Epithelial cell of proximal tubule (primary cell): ENCODE data around the gene CDK17. TPM values are rescaled to one million over a fixed set of nuclear protein-coding genes. Genes with fewer than 3 reads are reported as not detected.

Experiments
- DNase-seq: peaks from one replicate; pipeline ENCODE4 v3.0.0-alpha.2; 2011; ENCODE audit warnings: low read depth
- H3K4me3 ChIP-seq: 2 replicates; pipeline ENCODE4 v1.5.1; 2011; ENCODE audit warnings: low read depth, mild to moderate bottlenecking, low read length
- total RNA-seq: library from RNA; depleted of rRNA; stranded (reverse); fragments of >200 nt; gene quantifications from 2 replicates; pipeline ENCODE4 v1.2.3, GENCODE V29; 2015
- TF ChIP-seq, protein P1 (sequence below): conservative IDR thresholded peaks from 2 replicates; pipeline ENCODE4 v1.5.1; 2012; ENCODE audit warnings: low read depth, mild to moderate bottlenecking, low read length

The CDK17 gene
- total RNA-seq, 1 donor from 2014 or later: 22.0 TPM

DNA sequence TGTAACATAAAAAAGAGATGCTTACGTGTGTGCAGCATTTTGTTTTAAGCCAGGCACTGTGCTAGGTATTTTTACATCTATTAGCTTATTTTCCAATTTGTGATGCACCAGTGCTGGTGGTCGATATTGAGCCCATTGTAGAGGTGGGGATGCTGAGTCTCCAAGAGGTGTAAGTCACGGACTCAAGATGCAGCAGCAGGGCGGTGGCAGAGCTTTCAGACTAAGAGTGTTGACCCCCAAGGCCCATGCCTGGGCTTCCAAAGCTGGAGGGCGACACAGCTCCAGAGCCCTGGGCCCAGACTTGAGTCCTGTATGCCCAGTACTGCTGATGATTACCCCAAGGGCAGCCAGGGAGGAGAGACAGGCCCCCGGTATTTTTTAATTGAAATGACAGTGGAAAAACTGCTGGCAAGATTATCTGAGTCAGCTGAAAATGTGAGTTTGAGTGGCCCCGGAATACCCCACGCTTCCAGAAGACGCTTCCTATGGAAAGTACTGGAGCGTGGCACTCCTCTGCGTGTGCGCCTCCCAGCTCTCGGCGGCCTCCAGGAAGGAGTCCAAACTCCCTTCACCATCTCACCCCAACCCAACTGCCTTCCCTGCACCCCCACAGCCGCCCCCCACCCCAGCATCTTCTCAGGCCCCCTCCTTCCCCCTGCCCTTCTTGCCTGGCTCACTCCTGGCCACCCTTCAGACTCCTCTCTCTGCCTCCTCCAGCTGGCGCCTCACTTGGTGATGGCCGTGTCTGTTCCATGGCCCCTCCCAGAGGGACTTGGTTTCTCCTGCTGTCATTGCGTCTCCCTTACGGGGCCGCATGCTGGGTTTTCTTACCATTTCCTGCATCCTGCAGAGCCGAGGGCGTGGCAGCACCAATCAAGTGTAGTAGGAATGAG is 165.4 kb downstream of the CDK17 start:
- no peak overlapping the region for H3K4me3 ChIP-seq
- TF ChIP-seq, protein P1, sequence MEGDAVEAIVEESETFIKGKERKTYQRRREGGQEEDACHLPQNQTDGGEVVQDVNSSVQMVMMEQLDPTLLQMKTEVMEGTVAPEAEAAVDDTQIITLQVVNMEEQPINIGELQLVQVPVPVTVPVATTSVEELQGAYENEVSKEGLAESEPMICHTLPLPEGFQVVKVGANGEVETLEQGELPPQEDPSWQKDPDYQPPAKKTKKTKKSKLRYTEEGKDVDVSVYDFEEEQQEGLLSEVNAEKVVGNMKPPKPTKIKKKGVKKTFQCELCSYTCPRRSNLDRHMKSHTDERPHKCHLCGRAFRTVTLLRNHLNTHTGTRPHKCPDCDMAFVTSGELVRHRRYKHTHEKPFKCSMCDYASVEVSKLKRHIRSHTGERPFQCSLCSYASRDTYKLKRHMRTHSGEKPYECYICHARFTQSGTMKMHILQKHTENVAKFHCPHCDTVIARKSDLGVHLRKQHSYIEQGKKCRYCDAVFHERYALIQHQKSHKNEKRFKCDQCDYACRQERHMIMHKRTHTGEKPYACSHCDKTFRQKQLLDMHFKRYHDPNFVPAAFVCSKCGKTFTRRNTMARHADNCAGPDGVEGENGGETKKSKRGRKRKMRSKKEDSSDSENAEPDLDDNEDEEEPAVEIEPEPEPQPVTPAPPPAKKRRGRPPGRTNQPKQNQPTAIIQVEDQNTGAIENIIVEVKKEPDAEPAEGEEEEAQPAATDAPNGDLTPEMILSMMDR: no peak
- DNase-seq: no peak

DNA sequence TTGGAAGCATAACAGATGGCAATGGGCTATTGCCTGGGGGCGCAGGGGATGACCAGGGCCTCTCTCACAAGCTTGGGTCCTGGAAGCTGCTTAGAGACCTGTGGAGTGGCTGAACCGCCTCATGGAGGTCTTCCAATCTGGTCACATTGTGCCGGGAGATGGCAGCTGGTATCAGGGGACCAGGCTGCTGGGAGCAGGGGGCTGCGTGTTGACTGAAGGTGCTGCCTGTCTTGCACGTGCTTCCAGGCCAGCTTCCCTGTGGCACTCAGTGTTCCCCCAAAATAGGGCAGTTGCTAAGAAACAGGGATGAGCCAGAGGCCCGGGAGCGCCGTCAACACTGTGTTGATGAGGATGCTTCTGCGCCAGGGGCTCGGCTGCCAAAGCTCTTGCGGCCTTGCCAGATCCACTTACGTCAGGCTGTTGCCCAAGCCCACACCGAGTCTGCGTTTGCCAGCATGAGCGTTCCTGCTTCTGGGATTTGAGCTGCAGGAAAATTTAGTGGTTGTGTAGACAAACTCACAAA is 166.2 kb downstream of the CDK17 start:
- DNase-seq: no peak
- H3K4me3 ChIP-seq: no peak overlapping the region
- TF ChIP-seq, protein P1: no peak

DNA sequence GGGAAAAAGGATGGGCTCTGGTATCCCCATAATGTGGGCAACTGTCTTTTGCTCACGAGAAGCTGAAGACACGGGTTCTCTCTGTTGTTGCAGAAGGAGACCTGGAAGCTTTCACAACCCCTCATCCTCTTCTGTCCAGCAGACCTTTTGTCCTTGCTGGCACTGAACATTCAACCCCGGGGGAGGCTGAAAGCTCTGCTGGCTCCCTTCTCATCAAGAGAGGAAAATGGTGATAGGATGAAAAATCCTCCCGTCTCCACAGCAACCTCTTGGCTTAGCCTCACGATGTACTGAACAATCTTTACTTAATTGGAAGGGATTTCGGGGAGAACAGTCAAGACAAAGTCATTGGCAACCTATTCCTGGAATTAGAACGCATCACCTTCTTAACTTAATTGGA is 167.1 kb downstream of the CDK17 start:
- TF ChIP-seq, protein P1: no peak
- no peak overlapping the region for H3K4me3 ChIP-seq
- no peak for DNase-seq

DNA sequence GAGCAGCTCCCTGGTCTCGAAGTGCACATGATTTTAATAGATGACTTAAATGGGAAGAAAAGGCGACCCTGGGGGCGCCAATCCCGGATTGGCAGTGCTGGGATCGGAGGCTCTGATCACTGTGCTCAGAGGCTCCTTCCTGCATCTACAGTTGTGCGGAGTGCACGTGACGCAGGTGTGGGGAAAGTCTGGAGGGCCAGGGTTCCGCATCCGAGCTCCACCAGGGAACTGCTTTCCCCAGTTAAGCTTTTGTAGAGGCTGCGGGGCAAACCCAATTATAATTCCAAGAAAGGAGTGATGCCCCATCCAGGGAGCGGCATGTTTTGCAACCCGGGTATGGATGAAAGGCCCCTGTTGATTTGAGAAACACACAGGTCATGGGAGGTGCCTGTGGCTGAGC is 169.6 kb downstream of the CDK17 start:
- TF ChIP-seq, protein P1: no peak
- no peak overlapping the region for H3K4me3 ChIP-seq
- no peak for DNase-seq

DNA sequence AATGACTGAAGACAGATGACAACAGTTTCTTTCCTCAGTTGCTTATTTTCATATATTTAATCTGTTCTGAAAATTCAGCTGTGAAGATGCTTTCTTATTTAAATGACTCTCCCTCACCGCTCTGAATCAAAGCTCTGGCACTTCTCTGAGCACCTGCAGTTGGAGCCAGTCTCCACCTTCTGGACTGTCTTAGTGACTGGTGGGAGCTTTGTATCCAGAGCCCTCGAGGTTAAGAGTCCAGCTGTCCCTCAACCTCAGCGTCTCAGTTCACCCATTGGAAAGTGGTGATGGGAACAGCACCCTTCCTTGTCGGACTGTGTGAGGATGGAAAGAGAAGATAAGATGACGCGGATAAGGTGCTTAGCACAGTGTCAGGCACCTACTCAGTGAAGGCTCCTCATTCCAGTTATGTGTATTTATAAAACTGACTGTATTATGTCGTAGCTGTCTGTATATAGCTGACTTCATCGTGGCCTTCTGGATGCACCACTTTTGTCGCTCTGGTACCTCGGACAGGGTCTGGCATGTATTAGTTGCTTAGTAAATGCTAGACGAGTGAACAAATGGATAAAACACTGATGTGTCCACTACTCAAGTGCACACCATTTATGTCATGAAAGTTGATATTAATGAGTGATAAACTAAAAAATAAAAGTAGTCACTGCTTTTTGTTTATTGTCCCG is 171.5 kb downstream of the CDK17 start:
- H3K4me3 ChIP-seq: no peak overlapping the region
- DNase-seq: no peak
- TF ChIP-seq, protein P1: no peak

Other genes with a start within 250 kb of the CDK17 start
- 45.7 and 46.3 TPM in 2 replicates for gene ELK3, start 206.1 kb downstream of the CDK17 start, total RNA-seq
- gene CFAP54, start 89.1 kb upstream of the CDK17 start, total RNA-seq: 0.40 and 0.43 TPM in 2 replicates